ENCODE measurements around the gene ZC3H7B. TPM values are rescaled to one million over a fixed set of nuclear protein-coding genes. Genes with fewer than 3 reads are reported as not detected.

Gene ZC3H7B
- total RNA-seq, 1 experiment from 2014 or later = 62.7 TPM

DNA sequence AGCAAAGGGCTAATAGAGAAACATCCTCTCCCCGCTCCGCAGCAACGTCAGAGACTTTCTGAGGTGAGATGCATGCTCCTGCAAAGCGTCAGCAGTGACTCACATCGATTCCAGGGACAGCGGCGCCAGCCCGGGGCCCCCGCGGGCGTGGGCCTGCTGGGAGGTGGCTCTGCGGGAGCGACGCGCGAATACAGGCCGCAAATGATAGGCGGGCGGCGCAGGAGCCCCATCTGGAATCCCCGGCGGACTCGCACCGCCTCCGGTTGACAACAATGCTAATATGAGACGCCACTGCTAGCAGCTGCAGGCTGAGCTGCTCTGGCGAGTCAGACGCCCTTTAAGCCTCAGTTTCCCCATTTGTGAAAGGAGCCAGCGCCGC is 15.9 kb upstream of the ZC3H7B start:
- peak overlapping the region; percentile 86 for H2AFZ ChIP-seq
- H4K20me1 ChIP-seq (ENCODE audit: insufficient read depth) = peaks cover 36% of the 10 kb centered on the region
- H3F3A ChIP-seq (ENCODE audit: insufficient read depth, low read depth) = peaks cover 82% of the 10 kb centered on the region
- H3K79me2 ChIP-seq (ENCODE audit: low read depth) = peaks cover 61% of the 10 kb centered on the region
- BruUV-seq (replicated peaks) = no TSS peak
- H3K4me2 ChIP-seq = peak overlapping the region; percentile 98
- ChIA-PET CTCF (interaction anchor here (0.5 kb wide), 1 partner anchor 190 kb away, joined by 7 read pairs; no protein-coding TSS in a partner anchor), POLR2A (ENCODE audit: unreplicated experiment) (interaction anchor here (1.0 to 1.2 kb wide), 2 partner anchors 16 to 97 kb away, joined by 7 to 8 read pairs; partner anchors contain the start of genes TEF and ZC3H7B)
- no peaks in the 10 kb centered on the region for H3K27me3 ChIP-seq (ENCODE audit: insufficient read depth, low read depth)
- H3K4me1 ChIP-seq (replicated peaks; ENCODE audit: insufficient read depth) = peaks cover 52% of the 10 kb centered on the region
- intact Hi-C loops (cut with micrococcal nuclease; ENCODE audit: unreplicated experiment) = loop anchor here (1.0 to 5.0 kb wide), 3 partner anchors 82 to 161 kb away; partner anchors contain the start of genes TEF and TOB2
- TF ChIP-seq, protein P1, sequence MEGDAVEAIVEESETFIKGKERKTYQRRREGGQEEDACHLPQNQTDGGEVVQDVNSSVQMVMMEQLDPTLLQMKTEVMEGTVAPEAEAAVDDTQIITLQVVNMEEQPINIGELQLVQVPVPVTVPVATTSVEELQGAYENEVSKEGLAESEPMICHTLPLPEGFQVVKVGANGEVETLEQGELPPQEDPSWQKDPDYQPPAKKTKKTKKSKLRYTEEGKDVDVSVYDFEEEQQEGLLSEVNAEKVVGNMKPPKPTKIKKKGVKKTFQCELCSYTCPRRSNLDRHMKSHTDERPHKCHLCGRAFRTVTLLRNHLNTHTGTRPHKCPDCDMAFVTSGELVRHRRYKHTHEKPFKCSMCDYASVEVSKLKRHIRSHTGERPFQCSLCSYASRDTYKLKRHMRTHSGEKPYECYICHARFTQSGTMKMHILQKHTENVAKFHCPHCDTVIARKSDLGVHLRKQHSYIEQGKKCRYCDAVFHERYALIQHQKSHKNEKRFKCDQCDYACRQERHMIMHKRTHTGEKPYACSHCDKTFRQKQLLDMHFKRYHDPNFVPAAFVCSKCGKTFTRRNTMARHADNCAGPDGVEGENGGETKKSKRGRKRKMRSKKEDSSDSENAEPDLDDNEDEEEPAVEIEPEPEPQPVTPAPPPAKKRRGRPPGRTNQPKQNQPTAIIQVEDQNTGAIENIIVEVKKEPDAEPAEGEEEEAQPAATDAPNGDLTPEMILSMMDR (conservative IDR thresholded peaks at IDR 0.05) = no peak
- TF ChIP-seq EZH2 (IDR thresholded peaks at IDR 0.05; ENCODE audit: low read depth) = no peak
- DNase-seq = peak; percentile 81 to 86
- peaks cover 28% of the 10 kb centered on the region for H3K36me3 ChIP-seq (ENCODE audit: low read depth)
- peak overlapping the region; percentile 99 for H3K4me3 ChIP-seq
- no peaks in the 10 kb centered on the region for H3K9me2 ChIP-seq (ENCODE audit: insufficient read depth)
- peak overlapping the region; percentile 78 for H3K27ac ChIP-seq
- H3K9me3 ChIP-seq (ENCODE audit: insufficient read depth, low read depth) = no peaks in the 10 kb centered on the region

DNA sequence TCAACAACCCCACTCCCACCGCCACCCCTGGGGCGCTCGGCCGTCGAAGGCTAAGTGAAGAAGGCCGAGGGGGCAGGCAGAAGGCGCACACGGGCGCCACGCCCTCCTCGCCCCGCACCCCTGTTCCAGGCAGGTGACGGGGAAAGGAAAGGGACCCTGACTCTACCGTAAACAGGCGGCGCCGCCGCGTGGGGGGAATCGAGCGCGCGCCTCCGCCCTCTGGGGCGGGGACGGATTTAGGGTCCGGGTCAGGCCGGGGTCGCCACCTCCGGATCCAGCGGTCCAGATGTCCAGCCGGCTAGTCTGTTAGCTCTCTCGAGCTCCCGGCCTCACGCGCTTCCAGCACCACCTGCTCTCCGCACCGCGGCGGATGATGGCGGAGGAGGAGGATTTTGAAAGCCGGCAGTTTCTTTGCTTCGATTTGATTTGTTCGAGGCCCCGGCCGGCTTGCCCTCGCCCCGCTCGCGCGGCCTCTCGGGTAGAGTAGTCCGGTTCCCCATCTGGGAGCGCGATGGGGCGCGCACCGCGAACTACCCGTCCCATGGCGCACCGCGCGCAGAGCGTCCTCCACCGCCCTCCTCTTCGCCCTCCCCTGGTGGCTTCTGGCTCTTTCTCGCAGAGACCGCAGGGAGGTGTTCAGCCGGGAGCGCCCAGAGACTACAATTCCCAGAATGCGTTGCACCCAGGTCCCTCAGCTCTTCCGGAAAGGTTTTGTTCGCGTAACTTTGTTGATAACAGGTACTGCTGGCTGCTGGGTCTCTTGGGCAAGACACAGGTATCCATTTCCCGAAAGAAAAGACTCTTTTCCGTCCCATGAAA is 15.3 kb upstream of the ZC3H7B start, which contains the start of gene RANGAP1:
Gene RANGAP1, minus strand, starts transcription at position 368 of the 819 bp plus-strand sequence. CDS start 5,143 bp downstream, outside the sequence.
- peak within 1 kb of the TSS; percentile 93 for H3K27ac ChIP-seq
- TSS peak; percentile 35 for BruUV-seq (replicated peaks)
- CTCF ChIA-PET = interaction anchor here (0.5 kb wide), 1 partner anchor 189 kb away, joined by 7 read pairs; no protein-coding TSS in a partner anchor
- TF ChIP-seq EZH2 (IDR thresholded peaks at IDR 0.05; ENCODE audit: low read depth) = no peak
- TF ChIP-seq, protein P1 (conservative IDR thresholded peaks at IDR 0.05) = 0 out of 2 replicates have a peak, but pooled peaks have one; percentile 20
- H3K27me3 ChIP-seq (ENCODE audit: insufficient read depth, low read depth) = no peaks in the 10 kb centered on the region
- POLR2A ChIA-PET (ENCODE audit: unreplicated experiment) = interaction anchor here (0.5 to 1.2 kb wide), 7 partner anchors 15 to 162 kb away, joined by 4 to 10 read pairs (median 7); partner anchors contain the start of genes TEF and ZC3H7B
- no peaks in the 10 kb centered on the region for H3K9me2 ChIP-seq (ENCODE audit: insufficient read depth)
- peaks cover 30% of the 10 kb centered on the region for H4K20me1 ChIP-seq (ENCODE audit: insufficient read depth)
- intact Hi-C loops (cut with micrococcal nuclease; ENCODE audit: unreplicated experiment) = loop anchor here (1.0 to 5.0 kb wide), 4 partner anchors 15 to 160 kb away; partner anchors contain the start of genes TEF, TOB2 and ZC3H7B
- peaks cover 86% of the 10 kb centered on the region for H3F3A ChIP-seq (ENCODE audit: insufficient read depth, low read depth)
- DNase-seq = peak; percentile 98
- peaks cover 57% of the 10 kb centered on the region for H3K79me2 ChIP-seq (ENCODE audit: low read depth)
- peak within 1 kb of the TSS; percentile 86 for H2AFZ ChIP-seq
- peak within 1 kb of the TSS; percentile 99 for H3K4me3 ChIP-seq
- H3K4me1 ChIP-seq (replicated peaks; ENCODE audit: insufficient read depth) = peaks cover 58% of the 10 kb centered on the region
- peaks cover 22% of the 10 kb centered on the region for H3K36me3 ChIP-seq (ENCODE audit: low read depth)
- H3K4me2 ChIP-seq = peak within 1 kb of the TSS; percentile 98
- no peaks in the 10 kb centered on the region for H3K9me3 ChIP-seq (ENCODE audit: insufficient read depth, low read depth)

DNA sequence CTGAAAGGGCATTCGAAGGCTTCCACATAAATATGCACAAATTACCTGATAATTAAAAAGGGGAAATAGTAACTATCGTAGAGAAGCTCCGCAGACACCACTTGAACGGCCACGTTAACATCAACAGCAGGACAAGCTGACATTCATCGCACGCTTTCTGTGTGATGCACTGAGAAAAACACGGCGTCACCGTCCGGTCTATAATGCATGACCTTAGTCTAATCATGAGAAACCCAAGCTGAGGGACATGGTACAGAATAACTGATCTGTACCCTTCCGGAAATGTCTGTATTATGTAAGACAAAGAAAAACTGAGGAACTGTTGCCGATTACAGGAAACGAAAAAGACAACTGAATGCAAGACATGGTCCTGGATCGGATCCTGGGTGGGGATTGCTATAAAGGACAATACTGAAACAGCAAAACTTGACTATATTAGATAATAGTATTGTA is 14.7 kb upstream of the ZC3H7B start:
- no peaks in the 10 kb centered on the region for H3K9me3 ChIP-seq (ENCODE audit: insufficient read depth, low read depth)
- peak overlapping the region; percentile 86 for H2AFZ ChIP-seq
- POLR2A ChIA-PET (ENCODE audit: unreplicated experiment) = interaction anchor here (0.6 to 1.2 kb wide), 5 partner anchors 15 to 95 kb away, joined by 4 to 8 read pairs (median 7); partner anchors contain the start of genes TEF and ZC3H7B
- TSS peak; percentile 23 for BruUV-seq (replicated peaks)
- H3K4me1 ChIP-seq (replicated peaks; ENCODE audit: insufficient read depth) = peaks cover 62% of the 10 kb centered on the region
- intact Hi-C loops (cut with micrococcal nuclease; ENCODE audit: unreplicated experiment) = loop anchor here (1.0 to 5.0 kb wide), 3 partner anchors 15 to 96 kb away; partner anchors contain the start of genes TEF and ZC3H7B
- DNase-seq = no peak
- peaks cover 50% of the 10 kb centered on the region for H3K79me2 ChIP-seq (ENCODE audit: low read depth)
- peak overlapping the region; percentile 93 for H3K27ac ChIP-seq
- H3K9me2 ChIP-seq (ENCODE audit: insufficient read depth) = no peaks in the 10 kb centered on the region
- peak overlapping the region; percentile 96 for H3K4me2 ChIP-seq
- CTCF ChIA-PET = no interaction called here
- peak overlapping the region; percentile 70 for H3K4me3 ChIP-seq
- TF ChIP-seq EZH2 (IDR thresholded peaks at IDR 0.05; ENCODE audit: low read depth) = no peak
- TF ChIP-seq, protein P1 (conservative IDR thresholded peaks at IDR 0.05) = no peak
- H3K27me3 ChIP-seq (ENCODE audit: insufficient read depth, low read depth) = no peaks in the 10 kb centered on the region
- peaks cover 16% of the 10 kb centered on the region for H3K36me3 ChIP-seq (ENCODE audit: low read depth)
- peaks cover 86% of the 10 kb centered on the region for H3F3A ChIP-seq (ENCODE audit: insufficient read depth, low read depth)
- H4K20me1 ChIP-seq (ENCODE audit: insufficient read depth) = peaks cover 24% of the 10 kb centered on the region

Data from PC-9 (cell line).